Thymus (tissue), 11 donors: Measurements from ENCODE around the gene CSMD2. TPM values are rescaled to one million over a fixed set of nuclear protein-coding genes. Genes with fewer than 3 reads are reported as not detected.

Source experiments
- DNase-seq, 9 donors: peaks; one replicate each; pipeline ENCODE4 v3.0.0-alpha.2; 2013; ENCODE audit warnings: low spot score in 9 of 9, low read depth in 6 of 9, missing footprints in 1 of 9
- H3K27ac ChIP-seq, 2 donors: one replicate each; pipeline ENCODE4 v1.5.1; 2013; ENCODE audit warnings: control low read depth in 1 of 2, low read depth in 1 of 2, low read length in 1 of 2, mild to moderate bottlenecking in 1 of 2, moderate library complexity in 1 of 2
- H3K27me3 ChIP-seq, 2 donors: one replicate each; pipeline ENCODE4 v1.5.1; 2013; ENCODE audit warnings: low read length in 1 of 2; ENCODE audit not compliant: control insufficient read depth in 2 of 2, insufficient read depth in 1 of 2
- H3K36me3 ChIP-seq, 2 donors: one replicate each; pipeline ENCODE4 v1.5.1; 2013; ENCODE audit warnings: low read length in 1 of 2, mild to moderate bottlenecking in 1 of 2, moderate library complexity in 1 of 2; ENCODE audit not compliant: control insufficient read depth in 2 of 2, insufficient read depth in 2 of 2
- H3K4me1 ChIP-seq, 2 donors: one replicate each; pipeline ENCODE4 v1.5.1; 2013; ENCODE audit warnings: low read length in 2 of 2; ENCODE audit not compliant: control insufficient read depth in 2 of 2, insufficient read depth in 2 of 2
- H3K4me3 ChIP-seq, 2 donors: one replicate each; pipeline ENCODE4 v1.5.1; 2013; ENCODE audit warnings: low read length in 2 of 2, control low read depth in 1 of 2, mild to moderate bottlenecking in 1 of 2
- H3K9me3 ChIP-seq, 2 donors: one replicate each; pipeline ENCODE4 v1.5.1; 2013; ENCODE audit warnings: low read length in 1 of 2, mild to moderate bottlenecking in 1 of 2; ENCODE audit not compliant: control insufficient read depth in 2 of 2, insufficient read depth in 1 of 2
- WGBS: extraction: QIAGEN DNeasy Blood & Tissue Kit; methylation state at CpG from one replicate; pipeline ENCODE4 v1.1.7; 2013; 5-methylcytosine and 5-hydroxymethylcytosine counted together
- polyA plus RNA-seq: library from polyadenylated mRNA; stranded (reverse); fragments of 200-250 nt; gene quantifications from one replicate; pipeline ENCODE4 v1.2.3, GENCODE V29; 2013
- total RNA-seq: library from RNA; stranded (reverse); fragments of 120-200 nt; gene quantifications from one replicate; pipeline ENCODE4 v1.2.4, GENCODE V29; 2013
- donor health status: healthy.

The CSMD2 gene
- total and polyA plus RNA-seq, 2 donors: 0.14 TPM

DNA sequence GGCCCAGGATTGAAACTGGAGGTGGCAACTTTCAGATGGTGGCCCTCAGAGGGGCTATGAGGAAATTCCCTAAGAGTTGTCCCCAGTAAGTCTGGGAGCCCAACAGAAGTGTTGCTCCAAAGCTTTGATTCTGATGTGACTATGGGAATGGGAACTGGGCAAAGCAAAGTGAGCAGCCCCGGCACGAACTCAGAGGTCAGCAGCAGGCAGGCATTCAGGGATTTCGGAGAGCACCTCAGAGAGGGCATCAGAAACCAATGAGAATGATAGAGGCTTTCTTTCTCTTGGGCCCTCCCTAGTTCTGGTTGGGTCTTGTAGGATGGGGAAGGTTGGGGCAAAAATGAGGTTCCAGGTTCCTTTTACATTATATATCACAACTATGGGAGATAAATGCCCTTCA is 422.4 kb downstream of the CSMD2 start:
- H3K9me3 ChIP-seq: no peaks in the 10 kb centered on the region
- no peaks in the 10 kb centered on the region for H3K36me3 ChIP-seq

DNA sequence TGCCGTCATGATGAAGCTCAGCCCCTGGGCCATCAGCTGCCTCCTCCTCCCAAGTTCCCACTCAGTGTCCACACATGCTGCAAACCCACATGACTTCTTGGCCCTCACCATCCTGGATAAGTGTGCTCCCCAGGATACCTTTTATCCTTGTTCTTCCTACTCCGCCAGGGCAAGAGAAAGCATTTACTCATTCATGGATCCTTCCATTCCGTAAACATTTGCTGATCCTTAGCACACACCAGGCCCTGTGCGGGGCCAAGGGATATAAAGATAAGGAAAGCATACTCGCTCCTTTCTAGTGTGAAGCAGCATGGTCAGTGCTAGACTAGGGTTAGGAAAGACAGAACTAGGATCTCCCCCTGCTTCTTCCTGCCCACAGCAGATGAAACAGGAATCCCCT is 423.3 kb downstream of the CSMD2 start:
- Histone ChIP-seq H3K4me3 (no peak overlapping the region), H3K27ac (no peak overlapping the region), H3K36me3 (no peaks in the 10 kb centered on the region), H3K9me3 (no peaks in the 10 kb centered on the region), H3K4me1 (no peaks in the 10 kb centered on the region), H3K27me3 (no peaks in the 10 kb centered on the region)
- no peak for DNase-seq
- WGBS: 96% methylated on average over 5 of the region's 5 CpGs

More for the DNA sequence above, 422.4 kb downstream of the CSMD2 start:
- H3K27me3 ChIP-seq: no peaks in the 10 kb centered on the region
- H3K27ac ChIP-seq: no peak overlapping the region
- no peaks in the 10 kb centered on the region for H3K4me1 ChIP-seq
- no peak for DNase-seq
- no peak overlapping the region for H3K4me3 ChIP-seq
- WGBS: 94% methylated on average over 3 of the region's 3 CpGs

DNA sequence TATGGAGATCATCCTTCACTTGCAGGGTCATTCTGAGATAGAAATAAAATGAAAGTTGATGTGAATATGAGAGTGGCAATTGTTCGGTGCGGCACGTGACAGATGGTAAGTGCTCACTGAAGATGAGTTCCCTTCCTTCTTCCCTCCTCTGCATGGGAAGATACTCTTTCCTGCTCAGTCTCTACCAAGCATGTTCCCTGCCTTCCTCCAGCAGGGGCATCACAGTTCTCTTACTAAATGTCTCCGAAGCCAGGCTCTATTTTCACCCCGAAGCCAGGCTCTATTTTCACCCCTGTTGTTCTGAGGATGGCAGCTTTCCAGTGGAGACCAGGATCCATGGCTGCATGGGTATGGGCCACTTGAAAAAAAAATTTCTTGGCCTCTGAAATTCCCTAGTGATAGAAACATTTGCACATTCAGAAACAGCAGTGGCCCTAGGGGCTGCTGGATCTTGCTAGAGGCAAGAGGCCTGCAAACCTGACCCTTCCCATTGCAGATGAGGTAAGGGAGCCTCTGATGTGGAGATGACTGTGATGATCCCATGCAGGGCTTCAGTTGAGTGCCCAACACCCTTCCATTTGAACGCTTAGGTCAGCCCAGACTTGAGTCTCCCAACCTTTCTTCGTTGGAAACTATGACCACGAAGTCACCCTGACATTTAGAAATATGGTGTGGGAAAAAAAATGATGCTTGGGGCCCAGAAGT is 424.8 kb downstream of the CSMD2 start:
- H3K4me1 ChIP-seq: no peaks in the 10 kb centered on the region
- H3K27ac ChIP-seq: no peak overlapping the region
- 86% methylated on average over 8 of the region's 8 CpGs for WGBS
- H3K36me3 ChIP-seq: no peaks in the 10 kb centered on the region
- no peak overlapping the region for H3K4me3 ChIP-seq
- H3K27me3 ChIP-seq: no peaks in the 10 kb centered on the region
- DNase-seq: no peak
- H3K9me3 ChIP-seq: no peaks in the 10 kb centered on the region

DNA sequence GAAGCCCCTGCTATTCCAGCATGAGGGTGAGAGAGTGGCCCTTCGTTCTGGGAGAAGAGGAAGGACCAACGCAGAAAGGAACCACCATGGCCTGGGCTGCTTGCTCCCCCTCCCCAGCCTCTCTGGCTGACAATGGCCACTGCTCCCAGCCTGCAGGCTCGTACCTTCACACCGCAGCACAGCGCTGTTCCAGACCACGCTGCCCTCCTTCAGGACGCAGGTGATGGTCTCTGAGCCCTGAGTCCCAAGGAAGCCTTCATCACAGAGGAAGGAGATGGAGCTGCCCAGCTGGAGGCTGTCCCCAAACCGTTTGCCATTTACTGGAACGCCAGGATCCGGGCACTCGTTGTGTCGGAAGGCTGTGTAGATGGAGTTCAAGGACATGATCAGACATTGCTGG is 426.1 kb downstream of the CSMD2 start:
- no peaks in the 10 kb centered on the region for H3K27me3 ChIP-seq
- H3K27ac ChIP-seq: no peak overlapping the region
- DNase-seq: no peak
- no peaks in the 10 kb centered on the region for H3K36me3 ChIP-seq
- no peaks in the 10 kb centered on the region for H3K4me1 ChIP-seq
- no peak overlapping the region for H3K4me3 ChIP-seq
- no peaks in the 10 kb centered on the region for H3K9me3 ChIP-seq
- 90% methylated on average over 12 of the region's 12 CpGs for WGBS

DNA sequence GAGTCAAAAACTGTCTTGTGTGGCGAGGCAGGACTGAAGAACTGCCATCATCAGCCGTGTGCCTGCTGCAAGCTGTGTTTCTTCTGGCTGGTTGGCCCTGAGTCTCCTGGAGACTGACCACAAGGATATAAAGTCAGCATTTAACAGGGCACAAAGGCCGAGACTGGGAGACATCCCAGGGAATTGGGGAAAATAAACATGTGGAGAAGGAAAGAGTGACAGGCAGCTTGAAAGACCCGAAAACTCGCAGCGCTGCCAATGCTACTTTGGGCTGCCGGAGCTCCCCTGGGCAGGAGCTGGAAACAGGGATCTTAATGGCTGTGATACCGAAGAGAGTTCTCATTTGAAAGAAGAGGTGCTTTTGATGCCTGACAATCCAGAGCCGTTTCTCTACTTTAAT is 426.5 kb downstream of the CSMD2 start:
- no peaks in the 10 kb centered on the region for H3K36me3 ChIP-seq
- DNase-seq: no peak
- no peak overlapping the region for H3K27ac ChIP-seq
- no peaks in the 10 kb centered on the region for H3K27me3 ChIP-seq
- no peak overlapping the region for H3K4me3 ChIP-seq
- H3K9me3 ChIP-seq: no peaks in the 10 kb centered on the region
- H3K4me1 ChIP-seq: no peaks in the 10 kb centered on the region
- 92% methylated on average over 9 of the region's 9 CpGs for WGBS

DNA sequence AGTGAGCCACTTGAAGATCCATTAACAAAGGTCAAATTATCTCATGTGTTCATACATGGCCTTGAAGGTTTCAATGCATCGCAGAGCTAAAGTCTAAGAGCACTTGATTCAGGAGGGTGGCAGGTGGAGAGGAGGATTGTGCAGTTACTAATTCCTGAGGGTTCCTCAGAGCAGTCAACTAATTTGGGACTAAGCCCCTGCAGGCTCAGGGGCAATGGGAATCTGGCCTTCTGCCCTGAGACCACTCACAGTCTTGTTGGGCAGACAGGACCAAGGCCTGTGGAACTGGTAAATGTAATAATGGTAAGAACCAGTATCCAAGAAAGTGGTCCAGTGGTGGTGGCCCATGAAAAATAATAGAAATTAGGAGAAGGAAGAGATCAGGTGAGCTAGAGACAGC is 428.5 kb downstream of the CSMD2 start:
- Histone ChIP-seq H3K36me3 (no peaks in the 10 kb centered on the region), H3K4me1 (no peaks in the 10 kb centered on the region), H3K27ac (no peak overlapping the region), H3K9me3 (no peaks in the 10 kb centered on the region), H3K27me3 (no peaks in the 10 kb centered on the region), H3K4me3 (no peak overlapping the region)
- DNase-seq: no peak
- WGBS: 97% methylated on average over 1 of the region's 1 CpG

DNA sequence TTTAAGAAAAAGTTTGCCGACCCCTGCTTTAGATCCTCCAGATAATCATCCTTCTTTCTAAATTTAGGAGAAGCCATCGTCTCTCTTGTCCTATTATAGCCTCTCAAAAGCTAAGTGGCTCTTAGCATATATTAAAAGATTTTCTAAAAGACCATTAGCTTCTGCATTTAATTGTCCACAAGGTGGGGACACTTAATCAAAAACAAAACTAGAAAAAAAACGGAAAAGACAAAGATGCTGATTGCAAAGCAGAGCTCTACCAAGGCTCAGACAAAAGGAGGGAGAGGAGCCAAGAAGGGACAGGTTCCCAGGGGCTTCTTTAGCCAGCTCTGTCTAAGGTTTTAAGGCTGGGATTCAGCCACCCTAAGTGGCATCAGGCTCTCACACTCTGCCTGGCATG is 429.4 kb downstream of the CSMD2 start:
- Histone ChIP-seq H3K27ac (no peak overlapping the region), H3K4me3 (no peak overlapping the region), H3K27me3 (no peaks in the 10 kb centered on the region), H3K4me1 (no peaks in the 10 kb centered on the region), H3K36me3 (no peaks in the 10 kb centered on the region), H3K9me3 (no peaks in the 10 kb centered on the region)
- no peak for DNase-seq
- WGBS: 15% methylated on average over 3 of the region's 3 CpGs

DNA sequence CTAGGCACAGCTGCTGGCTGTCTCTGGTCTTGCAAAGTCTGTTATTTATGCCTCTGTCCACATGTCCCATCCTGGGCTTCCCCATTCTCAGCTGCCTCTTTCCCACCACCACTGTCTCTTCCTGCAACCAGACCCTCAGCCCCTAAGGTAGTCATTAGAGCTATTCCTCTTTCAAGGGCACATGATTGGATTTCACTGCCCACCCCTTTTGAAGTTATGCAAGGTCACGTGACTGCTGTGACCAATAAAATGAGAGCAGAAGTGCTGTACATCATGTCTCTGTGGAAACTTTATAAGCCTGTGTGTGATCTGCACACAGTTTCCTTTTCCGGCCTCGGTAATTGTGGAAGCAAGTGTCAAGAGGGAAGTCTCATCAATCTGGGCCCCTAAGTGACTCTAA is 437.7 kb downstream of the CSMD2 start:
- Histone ChIP-seq H3K9me3 (no peaks in the 10 kb centered on the region), H3K27me3 (no peaks in the 10 kb centered on the region), H3K36me3 (no peaks in the 10 kb centered on the region), H3K4me3 (no peak overlapping the region), H3K27ac (no peak overlapping the region), H3K4me1 (no peaks in the 10 kb centered on the region)
- whole genome bisulfite sequencing: 42% methylated on average over 3 of the region's 3 CpGs
- no peak for DNase-seq

DNA sequence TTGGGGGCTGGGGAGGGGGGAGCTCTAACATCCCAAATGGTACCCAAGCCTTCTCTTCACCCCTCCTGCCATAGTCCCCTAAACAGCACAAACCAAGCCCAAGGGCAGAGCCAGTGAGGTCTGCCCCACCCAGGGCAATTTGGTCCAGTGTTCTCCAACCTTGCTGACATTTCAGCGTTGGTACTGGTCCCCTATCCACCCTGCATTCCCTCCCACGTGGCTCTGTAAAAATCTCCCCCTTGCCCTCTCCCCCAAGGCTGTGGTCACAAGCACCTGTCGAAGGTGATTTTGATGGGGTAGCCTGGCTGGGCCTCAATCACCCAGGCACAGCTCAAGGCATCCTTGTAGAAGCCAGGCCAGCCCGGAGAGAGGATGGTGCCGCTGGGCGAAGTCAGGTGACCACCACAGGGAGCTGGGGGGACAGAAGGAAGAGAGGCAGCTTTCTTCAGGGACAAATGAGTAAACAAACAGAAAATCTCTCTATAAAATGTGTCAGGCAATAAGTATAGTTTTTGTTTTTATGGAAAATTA is 438.7 kb downstream of the CSMD2 start:
- 89% methylated on average over 6 of the region's 6 CpGs for WGBS
- DNase-seq: no peak
- Histone ChIP-seq H3K36me3 (no peaks in the 10 kb centered on the region), H3K4me1 (no peaks in the 10 kb centered on the region), H3K27ac (no peak overlapping the region), H3K9me3 (no peaks in the 10 kb centered on the region), H3K27me3 (no peaks in the 10 kb centered on the region), H3K4me3 (no peak overlapping the region)
